ENCODE data around the gene NUP98.

NUP98 gene

GRCh38 chr11:3843326-3843725 is 46.0 kb upstream of the NUP98 start:
- TF ChIP-seq RAD21 (IDR thresholded peaks at IDR 0.05; ENCODE audit: low read depth) = no peak
- TF ChIP-seq FOXM1 (IDR thresholded peaks at IDR 0.05; ENCODE audit: borderline replicate concordance, low read depth) = no peak
- TF ChIP-seq ZBTB7A (IDR thresholded peaks at IDR 0.05; ENCODE audit: low read depth) = no peak
- no peak for TF ChIP-seq TCF12 (IDR thresholded peaks at IDR 0.05; ENCODE audit: low read depth)
- no peak for TF ChIP-seq TEAD4 (IDR thresholded peaks at IDR 0.05)
- TF ChIP-seq EP300 (IDR thresholded peaks at IDR 0.05; ENCODE audit: borderline replicate concordance) = no peak
- no peak for TF ChIP-seq TAF1 (IDR thresholded peaks at IDR 0.05; ENCODE audit: low read depth)

- TF ChIP-seq EP300 (IDR thresholded peaks at IDR 0.05; ENCODE audit: borderline replicate concordance) = no peak
- TF ChIP-seq ZBTB7A (IDR thresholded peaks at IDR 0.05; ENCODE audit: low read depth) = peak; percentile 91; the same call in 1 of the 2 replicates
- peak; percentile 66 for TF ChIP-seq USF1 (IDR thresholded peaks at IDR 0.05)
- no peak for TF ChIP-seq NFIC (IDR thresholded peaks at IDR 0.05)
- TF ChIP-seq CREB1 (IDR thresholded peaks at IDR 0.05; ENCODE audit: low read depth) = no peak
- TF ChIP-seq TCF12 (IDR thresholded peaks at IDR 0.05; ENCODE audit: low read depth) = peak; percentile 20; the same call in 1 of the 2 replicates
- no peak for TF ChIP-seq EGR1 (IDR thresholded peaks at IDR 0.05)
- TF ChIP-seq MAX (IDR thresholded peaks at IDR 0.05) = peak; percentile 99
- TF ChIP-seq RAD21 (IDR thresholded peaks at IDR 0.05; ENCODE audit: low read depth) = peak; percentile 41; the same call in 1 of the 2 replicates
Observed at GRCh38 chr11:3841426-3842350, 44.3 kb upstream of the NUP98 start.

GRCh38 chr11:3840870-3841425 is 43.6 kb upstream of the NUP98 start, which contains the start of gene RHOG:
TSS of gene RHOG (minus strand) at chr11:3840959. CDS start at chr11:3828138, 12,821 bp downstream.
- no peak for TF ChIP-seq FOXM1 (IDR thresholded peaks at IDR 0.05; ENCODE audit: borderline replicate concordance, low read depth)
- peak; percentile 11; the same call in 1 of the 2 replicates for TF ChIP-seq EGR1 (IDR thresholded peaks at IDR 0.05)

- no peak for TF ChIP-seq REST (IDR thresholded peaks at IDR 0.05; ENCODE audit: low read depth)
- TF ChIP-seq TAF1 (IDR thresholded peaks at IDR 0.05; ENCODE audit: low read depth) = no peak
- no peak for TF ChIP-seq CEBPB (IDR thresholded peaks at IDR 0.05)
- TF ChIP-seq YY1 (IDR thresholded peaks at IDR 0.05; ENCODE audit: low read depth) = no peak
- TF ChIP-seq TEAD4 (IDR thresholded peaks at IDR 0.05) = no peak
- no peak for TF ChIP-seq MAX (IDR thresholded peaks at IDR 0.05)
- TF ChIP-seq RAD21 (IDR thresholded peaks at IDR 0.05; ENCODE audit: low read depth) = no peak
Observed at GRCh38 chr11:3840004-3840869, 42.9 kb upstream of the NUP98 start.

- TF ChIP-seq TCF12 (IDR thresholded peaks at IDR 0.05; ENCODE audit: low read depth) (no peak), RAD21 (IDR thresholded peaks at IDR 0.05; ENCODE audit: low read depth) (no peak), CREB1 (IDR thresholded peaks at IDR 0.05; ENCODE audit: low read depth) (no peak), EP300 (IDR thresholded peaks at IDR 0.05; ENCODE audit: borderline replicate concordance) (no peak), ZBTB7A (IDR thresholded peaks at IDR 0.05; ENCODE audit: low read depth) (no peak), MAX (IDR thresholded peaks at IDR 0.05) (no peak), EGR1 (IDR thresholded peaks at IDR 0.05) (no peak), REST (IDR thresholded peaks at IDR 0.05; ENCODE audit: low read depth) (no peak)
Observed at GRCh38 chr11:3838504-3838903, 41.1 kb upstream of the NUP98 start.

Data from Ishikawa (cell line).